K562 (cell line): ENCODE measurements around the gene TMTC2.

Source experiments
- ASH1L ChIP-seq: fragments of 450-650 bp; IDR thresholded peaks from 2 replicates; pipeline ENCODE4 v1.6.1; 2018; ENCODE audit warnings: borderline replicate concordance, mild to moderate bottlenecking, low read depth; ENCODE audit not compliant: partially characterized antibody
- CBX3 ChIP-seq, 2 experiments: IDR thresholded peaks; 1 replicate in 1 of 2; 2 replicates in 1 of 2; pipeline ENCODE4 v1.6.1; 2012; ENCODE audit warnings: inconsistent platforms in 2 of 2, low read length in 2 of 2, borderline replicate concordance in 1 of 2, control low read depth in 1 of 2
- CREM ChIP-seq: IDR thresholded peaks from 2 replicates; pipeline ENCODE4 v1.6.1; 2014; ENCODE audit warnings: antibody characterized with exemption, low read depth
- CSDE1 ChIP-seq, 2 experiments: fragments of 450-650 bp; IDR thresholded peaks; 2 replicates each; pipeline ENCODE4 v1.6.1; 2016; ENCODE audit warnings: mild to moderate bottlenecking in 1 of 2
- KLF10 ChIP-seq: fragments of 250-450 bp; sonication (Bioruptor Pico); IDR thresholded peaks from 2 replicates; pipeline ENCODE4 v1.6.1; 2021; ENCODE audit warnings: matching md5 sums
- MTA2 ChIP-seq: fragments of 450-650 bp; IDR thresholded peaks from 2 replicates; pipeline ENCODE4 v1.6.1; 2016; ENCODE audit warnings: low read depth
- PCBP1 ChIP-seq: fragments of 200-400 bp; formaldehyde crosslinking; IDR thresholded peaks from 2 replicates; pipeline ENCODE4 v1.6.1; 2018; ENCODE audit warnings: mild to moderate bottlenecking, low read depth, low read length; ENCODE audit not compliant: poor library complexity, severe bottlenecking
- RCOR1 ChIP-seq, 2 experiments: IDR thresholded peaks; 2 replicates each; pipeline ENCODE4 v1.6.1; 2012; ENCODE audit warnings: low read depth in 2 of 2, low read length in 2 of 2, borderline replicate concordance in 1 of 2, improper control_type of control experiment in 1 of 2
- SMARCA4 ChIP-seq: fragments of 450-650 bp; IDR thresholded peaks from 2 replicates; pipeline ENCODE4 v1.6.1; 2016
- TF ChIP-seq, protein P1 (sequence below), 3 experiments: IDR thresholded peaks in 2 of 3; conservative IDR thresholded peaks in 1 of 3; 2 replicates each; pipeline ENCODE4 v1.5.1; 2011 to 2012; ENCODE audit warnings: low read length in 3 of 3, mild to moderate bottlenecking in 3 of 3, control low read depth in 2 of 3, improper control_type of control experiment in 1 of 3, inconsistent platforms in 1 of 3, low read depth in 1 of 3, mixed read lengths in 1 of 3, moderate library complexity in 1 of 3; ENCODE audit not compliant: insufficient read depth in 2 of 3

- TF ChIP-seq SMARCA4 (no peak), PCBP1 (no peak), MTA2 (no peak), CREM (no peak), ASH1L (no peak), CBX3 (IDR thresholded peaks at IDR 0.05; ENCODE audit: borderline replicate concordance in 1 of 2, low read length in 2 of 2) (no peak), RCOR1 (IDR thresholded peaks at IDR 0.05; ENCODE audit: borderline replicate concordance in 1 of 2, low read depth in 2 of 2, low read length in 2 of 2) (no peak), CSDE1 (IDR thresholded peaks at IDR 0.05) (no peak), KLF10 (no peak)
- TF ChIP-seq, protein P1, sequence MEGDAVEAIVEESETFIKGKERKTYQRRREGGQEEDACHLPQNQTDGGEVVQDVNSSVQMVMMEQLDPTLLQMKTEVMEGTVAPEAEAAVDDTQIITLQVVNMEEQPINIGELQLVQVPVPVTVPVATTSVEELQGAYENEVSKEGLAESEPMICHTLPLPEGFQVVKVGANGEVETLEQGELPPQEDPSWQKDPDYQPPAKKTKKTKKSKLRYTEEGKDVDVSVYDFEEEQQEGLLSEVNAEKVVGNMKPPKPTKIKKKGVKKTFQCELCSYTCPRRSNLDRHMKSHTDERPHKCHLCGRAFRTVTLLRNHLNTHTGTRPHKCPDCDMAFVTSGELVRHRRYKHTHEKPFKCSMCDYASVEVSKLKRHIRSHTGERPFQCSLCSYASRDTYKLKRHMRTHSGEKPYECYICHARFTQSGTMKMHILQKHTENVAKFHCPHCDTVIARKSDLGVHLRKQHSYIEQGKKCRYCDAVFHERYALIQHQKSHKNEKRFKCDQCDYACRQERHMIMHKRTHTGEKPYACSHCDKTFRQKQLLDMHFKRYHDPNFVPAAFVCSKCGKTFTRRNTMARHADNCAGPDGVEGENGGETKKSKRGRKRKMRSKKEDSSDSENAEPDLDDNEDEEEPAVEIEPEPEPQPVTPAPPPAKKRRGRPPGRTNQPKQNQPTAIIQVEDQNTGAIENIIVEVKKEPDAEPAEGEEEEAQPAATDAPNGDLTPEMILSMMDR (IDR thresholded peaks at IDR 0.05 in 2 of 3, conservative IDR thresholded peaks at IDR 0.05 in 1 of 3; ENCODE audit: insufficient read depth in 2 of 3, low read depth in 1 of 3, low read length in 3 of 3): no peak
Observed at GRCh38 chr12:83123039-83123438, 436.3 kb downstream of the TMTC2 start.
